ENCODE results near the gene LAMA3. TPM values are rescaled to one million over a fixed set of nuclear protein-coding genes. Genes with fewer than 3 reads are reported as not detected.

Gene LAMA3
- total and polyA plus RNA-seq, 2 of the 13 experiments (the other 11 are each of a cell fraction or from before 2014, with no cell fraction given) = 0.45 to 2.2 TPM

- CTCF ChIA-PET (ENCODE audit: low intra/inter-chr PET ratio, low total read pairs) = no interaction called here
- no peak for FAIRE-seq
Measured at GRCh38 chr18:23939896-23940295, 250.6 kb downstream of the LAMA3 start.

More at GRCh38 chr18:23939896-23940295, 250.6 kb downstream of the LAMA3 start:
- no peaks in the 10 kb centered on the region for H3K4me1 ChIP-seq (ENCODE audit: insufficient read depth, low read length)
- intact Hi-C loops (cut with micrococcal nuclease; ENCODE audit: unreplicated experiment) (no loop called here), in situ Hi-C loops (cut with HindIII; ENCODE audit: extremely low pct_ligation_motif_present, low pct_unique_long_range_greater_than_20kb) (no loop called here)
- H3K36me3 ChIP-seq (replicated peaks in 1 of 2; ENCODE audit: control insufficient read depth in 1 of 2, insufficient read depth in 2 of 2, low read length in 2 of 2) = no peaks in the 10 kb centered on the region
- POLR2A ChIA-PET = no interaction called here
- no TSS peak for BruUV-seq (replicated peaks)
- no peaks in the 10 kb centered on the region for H3K79me2 ChIP-seq (ENCODE audit: insufficient read depth, low read length)
- DNase-seq (ENCODE audit: low spot score) (no peak), ATAC-seq (no peak)
- no peak overlapping the region for H3K27ac ChIP-seq (ENCODE audit: extremely low read length, insufficient read depth, low read length)
- H3K9me3 ChIP-seq (ENCODE audit: low read length) = no peaks in the 10 kb centered on the region
- no peak overlapping the region for H3K4me2 ChIP-seq (ENCODE audit: low read depth, low read length)
- WGBS (ENCODE audit: low lambda C conversion rate) = 61% methylated on average over 7 of the region's 7 CpGs
- H2AFZ ChIP-seq (ENCODE audit: low read length) = no peak overlapping the region
- TF ChIP-seq ZNF713 (CRISPR knock-in tag; IDR thresholded peaks at IDR 0.05) = no peak
- TF ChIP-seq ZNF274 (CRISPR knock-in tag; IDR thresholded peaks at IDR 0.05) = no peak
- no peak for TF ChIP-seq ZNF232 (CRISPR knock-in tag; IDR thresholded peaks at IDR 0.05; ENCODE audit: borderline replicate concordance)
- TF ChIP-seq, protein P1, sequence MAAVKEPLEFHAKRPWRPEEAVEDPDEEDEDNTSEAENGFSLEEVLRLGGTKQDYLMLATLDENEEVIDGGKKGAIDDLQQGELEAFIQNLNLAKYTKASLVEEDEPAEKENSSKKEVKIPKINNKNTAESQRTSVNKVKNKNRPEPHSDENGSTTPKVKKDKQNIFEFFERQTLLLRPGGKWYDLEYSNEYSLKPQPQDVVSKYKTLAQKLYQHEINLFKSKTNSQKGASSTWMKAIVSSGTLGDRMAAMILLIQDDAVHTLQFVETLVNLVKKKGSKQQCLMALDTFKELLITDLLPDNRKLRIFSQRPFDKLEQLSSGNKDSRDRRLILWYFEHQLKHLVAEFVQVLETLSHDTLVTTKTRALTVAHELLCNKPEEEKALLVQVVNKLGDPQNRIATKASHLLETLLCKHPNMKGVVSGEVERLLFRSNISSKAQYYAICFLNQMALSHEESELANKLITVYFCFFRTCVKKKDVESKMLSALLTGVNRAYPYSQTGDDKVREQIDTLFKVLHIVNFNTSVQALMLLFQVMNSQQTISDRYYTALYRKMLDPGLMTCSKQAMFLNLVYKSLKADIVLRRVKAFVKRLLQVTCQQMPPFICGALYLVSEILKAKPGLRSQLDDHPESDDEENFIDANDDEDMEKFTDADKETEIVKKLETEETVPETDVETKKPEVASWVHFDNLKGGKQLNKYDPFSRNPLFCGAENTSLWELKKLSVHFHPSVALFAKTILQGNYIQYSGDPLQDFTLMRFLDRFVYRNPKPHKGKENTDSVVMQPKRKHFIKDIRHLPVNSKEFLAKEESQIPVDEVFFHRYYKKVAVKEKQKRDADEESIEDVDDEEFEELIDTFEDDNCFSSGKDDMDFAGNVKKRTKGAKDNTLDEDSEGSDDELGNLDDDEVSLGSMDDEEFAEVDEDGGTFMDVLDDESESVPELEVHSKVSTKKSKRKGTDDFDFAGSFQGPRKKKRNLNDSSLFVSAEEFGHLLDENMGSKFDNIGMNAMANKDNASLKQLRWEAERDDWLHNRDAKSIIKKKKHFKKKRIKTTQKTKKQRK (IDR thresholded peaks at IDR 0.05; ENCODE audit: low read length) = no peak
- TF ChIP-seq SMARCE1 (IDR thresholded peaks at IDR 0.05; ENCODE audit: borderline replicate concordance) = no peak
- TF ChIP-seq, protein P2, sequence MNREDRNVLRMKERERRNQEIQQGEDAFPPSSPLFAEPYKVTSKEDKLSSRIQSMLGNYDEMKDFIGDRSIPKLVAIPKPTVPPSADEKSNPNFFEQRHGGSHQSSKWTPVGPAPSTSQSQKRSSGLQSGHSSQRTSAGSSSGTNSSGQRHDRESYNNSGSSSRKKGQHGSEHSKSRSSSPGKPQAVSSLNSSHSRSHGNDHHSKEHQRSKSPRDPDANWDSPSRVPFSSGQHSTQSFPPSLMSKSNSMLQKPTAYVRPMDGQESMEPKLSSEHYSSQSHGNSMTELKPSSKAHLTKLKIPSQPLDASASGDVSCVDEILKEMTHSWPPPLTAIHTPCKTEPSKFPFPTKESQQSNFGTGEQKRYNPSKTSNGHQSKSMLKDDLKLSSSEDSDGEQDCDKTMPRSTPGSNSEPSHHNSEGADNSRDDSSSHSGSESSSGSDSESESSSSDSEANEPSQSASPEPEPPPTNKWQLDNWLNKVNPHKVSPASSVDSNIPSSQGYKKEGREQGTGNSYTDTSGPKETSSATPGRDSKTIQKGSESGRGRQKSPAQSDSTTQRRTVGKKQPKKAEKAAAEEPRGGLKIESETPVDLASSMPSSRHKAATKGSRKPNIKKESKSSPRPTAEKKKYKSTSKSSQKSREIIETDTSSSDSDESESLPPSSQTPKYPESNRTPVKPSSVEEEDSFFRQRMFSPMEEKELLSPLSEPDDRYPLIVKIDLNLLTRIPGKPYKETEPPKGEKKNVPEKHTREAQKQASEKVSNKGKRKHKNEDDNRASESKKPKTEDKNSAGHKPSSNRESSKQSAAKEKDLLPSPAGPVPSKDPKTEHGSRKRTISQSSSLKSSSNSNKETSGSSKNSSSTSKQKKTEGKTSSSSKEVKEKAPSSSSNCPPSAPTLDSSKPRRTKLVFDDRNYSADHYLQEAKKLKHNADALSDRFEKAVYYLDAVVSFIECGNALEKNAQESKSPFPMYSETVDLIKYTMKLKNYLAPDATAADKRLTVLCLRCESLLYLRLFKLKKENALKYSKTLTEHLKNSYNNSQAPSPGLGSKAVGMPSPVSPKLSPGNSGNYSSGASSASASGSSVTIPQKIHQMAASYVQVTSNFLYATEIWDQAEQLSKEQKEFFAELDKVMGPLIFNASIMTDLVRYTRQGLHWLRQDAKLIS (CRISPR knock-in tag; IDR thresholded peaks at IDR 0.05) = no peak
- no peak for TF ChIP-seq SP2 (CRISPR knock-in tag; IDR thresholded peaks at IDR 0.05)
- H3K4me3 ChIP-seq (replicated peaks in 1 of 3; ENCODE audit: insufficient read depth in 1 of 3, low read depth in 2 of 3, low read length in 3 of 3) = no peak overlapping the region
- no peak overlapping the region for H3K9ac ChIP-seq (ENCODE audit: insufficient read depth, low read depth, low read length)
- H3K27me3 ChIP-seq (ENCODE audit: control insufficient read depth in 1 of 2, insufficient read depth in 2 of 2, low read length in 2 of 2) = peaks cover 0 to 2% of the 10 kb centered on the region in 2 experiments; a peak in 2 of 5 replicates
- H4K20me1 ChIP-seq (ENCODE audit: insufficient read depth, low read length) = no peaks in the 10 kb centered on the region
